Measurements from ENCODE around the gene TBPL2.
"Not testable (repeated sequence)": the region's sequence is repeated elsewhere in the genome, so short reads cannot be mapped to it uniquely, and the experiment has no call there.

Gene TBPL2

GRCh38 chr14:55423969-55424368 is 16.4 kb downstream of the TBPL2 start:
- TF ChIP-seq, protein P1, sequence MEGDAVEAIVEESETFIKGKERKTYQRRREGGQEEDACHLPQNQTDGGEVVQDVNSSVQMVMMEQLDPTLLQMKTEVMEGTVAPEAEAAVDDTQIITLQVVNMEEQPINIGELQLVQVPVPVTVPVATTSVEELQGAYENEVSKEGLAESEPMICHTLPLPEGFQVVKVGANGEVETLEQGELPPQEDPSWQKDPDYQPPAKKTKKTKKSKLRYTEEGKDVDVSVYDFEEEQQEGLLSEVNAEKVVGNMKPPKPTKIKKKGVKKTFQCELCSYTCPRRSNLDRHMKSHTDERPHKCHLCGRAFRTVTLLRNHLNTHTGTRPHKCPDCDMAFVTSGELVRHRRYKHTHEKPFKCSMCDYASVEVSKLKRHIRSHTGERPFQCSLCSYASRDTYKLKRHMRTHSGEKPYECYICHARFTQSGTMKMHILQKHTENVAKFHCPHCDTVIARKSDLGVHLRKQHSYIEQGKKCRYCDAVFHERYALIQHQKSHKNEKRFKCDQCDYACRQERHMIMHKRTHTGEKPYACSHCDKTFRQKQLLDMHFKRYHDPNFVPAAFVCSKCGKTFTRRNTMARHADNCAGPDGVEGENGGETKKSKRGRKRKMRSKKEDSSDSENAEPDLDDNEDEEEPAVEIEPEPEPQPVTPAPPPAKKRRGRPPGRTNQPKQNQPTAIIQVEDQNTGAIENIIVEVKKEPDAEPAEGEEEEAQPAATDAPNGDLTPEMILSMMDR (IDR thresholded peaks at IDR 0.05; ENCODE audit: low read depth, low read length), result no peak
- no peak for DNase-seq (ENCODE audit: low read depth in 2 of 2)

DNA sequence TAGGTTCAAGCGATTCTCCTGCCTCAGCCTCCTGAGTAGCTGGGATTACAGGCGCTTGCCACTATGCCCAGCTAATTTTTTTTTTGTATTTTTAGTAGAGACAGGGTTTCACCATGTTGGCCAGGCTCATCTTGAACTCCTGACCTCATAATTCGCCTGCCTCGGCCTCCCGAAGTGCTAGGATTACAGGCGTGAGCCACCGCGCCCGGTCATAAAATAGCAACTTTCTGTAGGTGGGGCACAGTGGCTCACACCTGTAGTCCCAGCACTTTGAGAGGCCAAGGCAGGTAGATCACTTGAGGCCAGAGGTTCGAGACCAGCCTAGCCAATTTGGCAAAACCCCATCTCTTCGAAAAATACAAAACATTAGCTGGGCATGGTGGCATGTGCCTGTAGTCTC is 18.1 kb downstream of the TBPL2 start:
- not testable (repeated sequence) for DNase-seq (ENCODE audit: low read depth in 2 of 2); H3K4me3 ChIP-seq (replicated peaks in 1 of 2; ENCODE audit: low read depth in 2 of 2, low read length in 2 of 2)

More at GRCh38 chr14:55423969-55424368, 16.4 kb downstream of the TBPL2 start:
- H3K4me3 ChIP-seq (replicated peaks in 1 of 2; ENCODE audit: low read depth in 2 of 2, low read length in 2 of 2), result no peak overlapping the region

DNA sequence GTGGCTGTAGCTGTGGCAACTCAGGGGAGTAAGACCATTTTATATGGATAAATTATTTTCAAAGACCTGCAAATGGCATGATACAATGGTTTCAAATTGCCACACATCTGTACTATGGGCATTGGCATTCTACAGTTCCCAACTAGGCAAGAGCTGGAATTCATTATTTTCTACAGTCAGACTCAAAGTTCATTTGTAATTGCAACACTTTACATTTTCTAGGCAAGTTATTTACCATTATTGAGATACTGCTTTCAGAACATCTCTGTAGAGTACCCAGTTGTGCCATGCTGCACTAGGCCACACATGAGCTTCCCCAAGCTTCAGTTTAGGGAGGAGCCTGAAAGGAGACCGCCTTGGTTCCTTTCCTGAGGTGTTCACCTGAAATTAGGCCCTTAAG is 20.8 kb downstream of the TBPL2 start:
- TF ChIP-seq, protein P1 (IDR thresholded peaks at IDR 0.05; ENCODE audit: low read depth, low read length), result no peak
- DNase-seq (ENCODE audit: low read depth in 2 of 2), result no peak
- no peak overlapping the region for H3K4me3 ChIP-seq (replicated peaks in 1 of 2; ENCODE audit: low read depth in 2 of 2, low read length in 2 of 2)

DNA sequence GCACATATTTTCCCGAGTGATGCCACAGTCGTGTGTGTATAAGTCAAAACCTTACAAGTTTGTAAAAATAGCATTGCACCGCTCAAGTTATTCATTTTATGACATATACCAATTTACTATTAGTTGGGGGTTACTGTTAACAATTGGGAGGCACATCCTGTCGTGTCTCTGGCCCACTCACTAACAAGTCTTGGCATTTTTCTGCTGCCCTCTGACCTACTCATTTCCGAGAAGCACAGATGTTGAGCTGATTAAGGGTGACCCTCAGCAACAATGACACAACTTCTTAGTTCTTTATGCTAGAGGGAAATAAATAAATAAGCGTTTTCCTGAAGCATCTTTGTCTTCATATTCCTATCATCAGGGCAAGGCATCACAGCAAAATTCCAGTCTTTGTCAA is 22.0 kb downstream of the TBPL2 start:
- no peak for DNase-seq (ENCODE audit: low read depth in 2 of 2)
- TF ChIP-seq, protein P1 (IDR thresholded peaks at IDR 0.05; ENCODE audit: low read depth, low read length), result no peak
- no peak overlapping the region for H3K4me3 ChIP-seq (replicated peaks in 1 of 2; ENCODE audit: low read depth in 2 of 2, low read length in 2 of 2)

GRCh38 chr14:55417955-55418354 is 22.5 kb downstream of the TBPL2 start:
- no peak overlapping the region for H3K4me3 ChIP-seq (replicated peaks in 1 of 2; ENCODE audit: low read depth in 2 of 2, low read length in 2 of 2)
- DNase-seq (ENCODE audit: low read depth in 2 of 2), result no peak
- TF ChIP-seq, protein P1 (IDR thresholded peaks at IDR 0.05; ENCODE audit: low read depth, low read length), result no peak

DNA sequence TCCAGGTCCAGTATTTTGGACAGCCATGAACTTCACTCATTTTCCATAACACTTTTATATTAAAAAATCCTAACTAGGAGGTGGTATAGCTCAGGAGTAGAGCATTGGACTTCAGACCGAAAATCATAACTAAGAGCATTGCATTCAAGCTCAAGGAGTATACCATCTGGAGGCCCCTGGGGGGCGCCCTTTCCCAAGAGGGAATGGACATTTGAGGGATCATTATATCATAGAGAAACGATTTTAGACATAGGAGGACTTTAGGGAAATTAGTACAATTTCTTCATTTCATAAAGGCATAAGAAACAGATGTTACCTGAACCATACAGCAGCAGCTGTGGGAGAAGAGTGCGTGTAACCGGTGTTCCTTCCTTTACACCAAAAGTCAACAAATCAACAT is 23.6 kb downstream of the TBPL2 start:
- DNase-seq (ENCODE audit: low read depth in 2 of 2), result peak; percentile 21 to 36
- TF ChIP-seq, protein P1 (IDR thresholded peaks at IDR 0.05; ENCODE audit: low read depth, low read length), result peak; percentile 57
- H3K4me3 ChIP-seq (replicated peaks in 1 of 2; ENCODE audit: low read depth in 2 of 2, low read length in 2 of 2), result no peak overlapping the region

GRCh38 chr14:55414551-55414950 is 25.9 kb downstream of the TBPL2 start:
- no peak overlapping the region for H3K4me3 ChIP-seq (replicated peaks in 1 of 2; ENCODE audit: low read depth in 2 of 2, low read length in 2 of 2)
- DNase-seq (ENCODE audit: low read depth in 2 of 2), result no peak
- TF ChIP-seq, protein P1 (IDR thresholded peaks at IDR 0.05; ENCODE audit: low read depth, low read length), result no peak
